KMS-11 (cell line): ENCODE results near the gene DGKQ.

Experiments
- H2AFZ ChIP-seq: fragments of 200-600 bp; sonication (generic); 2 replicates; pipeline ENCODE4 v1.6.1; 2016; ENCODE audit warnings: antibody characterized with exemption, mixed run types, low read depth
- H3K27ac ChIP-seq: fragments of 200-600 bp; sonication (generic); 2 replicates; pipeline ENCODE4 v1.6.1; 2016; ENCODE audit warnings: mild to moderate bottlenecking, mixed run types
- H3K27me3 ChIP-seq: fragments of 200-600 bp; sonication (generic); 2 replicates; pipeline ENCODE4 v1.6.1; 2017; ENCODE audit warnings: mild to moderate bottlenecking, low read depth, mixed run types, moderate library complexity; ENCODE audit not compliant: insufficient read depth
- H3K36me3 ChIP-seq: fragments of 200-600 bp; sonication (generic); 2 replicates; pipeline ENCODE4 v1.6.1; 2017; ENCODE audit warnings: mild to moderate bottlenecking, mixed run types; ENCODE audit not compliant: insufficient read depth
- H3K4me1 ChIP-seq: fragments of 200-600 bp; sonication (generic); 2 replicates; pipeline ENCODE4 v1.6.1; 2016; ENCODE audit warnings: mild to moderate bottlenecking, low read depth, mixed run types; ENCODE audit not compliant: poor library complexity, severe bottlenecking
- H3K4me2 ChIP-seq: fragments of 200-600 bp; sonication (generic); 2 replicates; pipeline ENCODE4 v1.7.0; 2016; ENCODE audit warnings: mild to moderate bottlenecking, mixed run types
- H3K4me3 ChIP-seq: fragments of 200-600 bp; sonication (generic); IDR thresholded peaks from 2 replicates; pipeline ENCODE4 v1.6.1; 2017; ENCODE audit warnings: low read depth, low read length, mixed read lengths; ENCODE audit not compliant: insufficient read depth
- H3K79me2 ChIP-seq: fragments of 200-600 bp; sonication (generic); 2 replicates; pipeline ENCODE4 v1.6.1; 2016; ENCODE audit warnings: low read depth, mixed run types; ENCODE audit not compliant: insufficient read depth
- H3K9ac ChIP-seq: fragments of 200-600 bp; sonication (generic); 2 replicates; pipeline ENCODE4 v1.6.1; 2016; ENCODE audit warnings: mild to moderate bottlenecking, mixed run types
- H4K20me1 ChIP-seq: fragments of 200-600 bp; sonication (generic); 2 replicates; pipeline ENCODE4 v1.6.1; 2016; ENCODE audit warnings: mild to moderate bottlenecking, mixed run types; ENCODE audit not compliant: insufficient read depth
- TF ChIP-seq, protein P1 (sequence below): fragments of 200-600 bp; sonication (generic); conservative IDR thresholded peaks from 2 replicates; pipeline ENCODE4 v1.6.1; 2017; ENCODE audit warnings: low read depth, mild to moderate bottlenecking, antibody characterized with exemption, low read length, moderate library complexity, mixed read lengths

Gene DGKQ

DNA sequence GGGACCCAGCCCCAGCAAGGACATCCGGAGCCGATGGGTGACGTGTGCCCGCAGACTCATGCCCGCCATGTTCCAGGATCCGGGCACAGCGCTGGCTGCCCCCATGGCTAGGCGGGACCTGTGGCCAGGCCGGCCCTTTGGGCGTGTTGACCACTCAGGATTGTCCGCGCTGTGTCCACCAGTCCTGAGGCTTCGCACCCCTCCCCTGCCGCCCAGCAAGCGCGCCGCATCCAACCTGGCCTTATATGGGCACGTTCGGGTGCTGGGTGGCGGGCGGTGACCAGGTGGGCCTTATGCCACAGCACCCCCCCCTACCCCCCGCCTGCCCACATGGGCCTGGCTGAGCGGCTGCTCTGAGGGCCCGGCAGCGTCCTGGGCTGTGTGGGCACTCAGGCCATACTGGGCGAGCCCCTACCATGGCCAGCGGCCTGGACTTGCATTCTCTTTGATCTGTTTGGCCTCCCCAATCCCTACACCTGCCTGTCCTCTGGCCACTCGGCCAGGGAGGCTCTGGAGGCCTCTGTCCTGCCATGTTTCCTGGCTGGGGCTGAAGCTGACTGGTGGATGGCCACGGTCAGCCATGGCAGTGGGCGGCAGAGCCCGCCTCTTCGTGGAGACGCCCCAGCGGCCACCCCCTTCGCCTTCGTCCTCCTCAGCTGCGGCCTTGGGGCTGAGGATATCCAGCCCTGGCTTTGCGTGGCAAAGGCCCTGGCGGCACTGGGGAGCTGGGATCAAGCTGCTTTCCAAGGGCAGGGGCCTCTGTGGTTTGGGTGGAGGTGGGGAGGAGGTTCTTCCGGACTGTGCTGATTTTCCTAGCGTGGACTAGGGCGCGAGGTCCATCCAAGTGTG is 40.1 kb upstream of the DGKQ start:
- TF ChIP-seq, protein P1, sequence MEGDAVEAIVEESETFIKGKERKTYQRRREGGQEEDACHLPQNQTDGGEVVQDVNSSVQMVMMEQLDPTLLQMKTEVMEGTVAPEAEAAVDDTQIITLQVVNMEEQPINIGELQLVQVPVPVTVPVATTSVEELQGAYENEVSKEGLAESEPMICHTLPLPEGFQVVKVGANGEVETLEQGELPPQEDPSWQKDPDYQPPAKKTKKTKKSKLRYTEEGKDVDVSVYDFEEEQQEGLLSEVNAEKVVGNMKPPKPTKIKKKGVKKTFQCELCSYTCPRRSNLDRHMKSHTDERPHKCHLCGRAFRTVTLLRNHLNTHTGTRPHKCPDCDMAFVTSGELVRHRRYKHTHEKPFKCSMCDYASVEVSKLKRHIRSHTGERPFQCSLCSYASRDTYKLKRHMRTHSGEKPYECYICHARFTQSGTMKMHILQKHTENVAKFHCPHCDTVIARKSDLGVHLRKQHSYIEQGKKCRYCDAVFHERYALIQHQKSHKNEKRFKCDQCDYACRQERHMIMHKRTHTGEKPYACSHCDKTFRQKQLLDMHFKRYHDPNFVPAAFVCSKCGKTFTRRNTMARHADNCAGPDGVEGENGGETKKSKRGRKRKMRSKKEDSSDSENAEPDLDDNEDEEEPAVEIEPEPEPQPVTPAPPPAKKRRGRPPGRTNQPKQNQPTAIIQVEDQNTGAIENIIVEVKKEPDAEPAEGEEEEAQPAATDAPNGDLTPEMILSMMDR: no peak
- H3K4me2 ChIP-seq: no peak overlapping the region

DNA sequence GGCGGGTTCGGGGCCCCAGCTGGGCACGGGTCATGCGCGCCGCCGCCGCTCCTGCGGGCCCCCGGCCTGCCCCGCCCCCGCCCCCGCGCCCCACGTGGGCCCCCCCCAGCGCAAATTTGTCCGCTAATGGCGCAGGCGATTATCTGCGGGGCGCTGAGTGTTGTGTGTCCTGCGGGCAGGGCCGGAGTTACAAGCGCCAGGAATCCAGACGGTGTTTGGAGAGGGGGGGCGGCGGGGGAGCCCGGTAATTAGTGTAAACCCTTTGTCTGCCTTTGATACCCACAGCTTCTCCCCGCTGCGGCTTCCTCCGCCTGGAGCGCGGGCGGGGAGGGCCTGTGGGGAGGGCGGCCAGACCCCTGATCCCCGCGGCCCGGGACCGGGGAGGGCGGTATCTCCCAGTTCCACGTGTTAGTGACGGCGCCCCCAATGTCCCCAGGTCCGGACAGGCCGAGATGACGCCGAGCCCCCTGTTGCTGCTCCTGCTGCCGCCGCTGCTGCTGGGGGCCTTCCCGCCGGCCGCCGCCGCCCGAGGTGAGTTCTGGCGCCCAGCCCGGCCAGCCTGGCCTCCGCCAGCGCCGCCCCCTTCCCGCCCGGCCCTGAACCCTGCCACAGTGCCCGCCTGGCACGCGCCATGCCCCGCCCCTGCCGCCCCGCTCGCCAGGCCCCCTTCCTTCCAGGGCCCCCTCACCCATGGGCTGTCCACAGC is 38.8 kb upstream of the DGKQ start:
- Histone ChIP-seq H3K79me2 (no peaks in the 10 kb centered on the region), H3K4me3 (no peak overlapping the region), H3K27me3 (peaks cover 13% of the 10 kb centered on the region; the same call in 1 of the 2 replicates), H3K4me1 (no peaks in the 10 kb centered on the region), H3K27ac (no peak overlapping the region), H3K36me3 (no peaks in the 10 kb centered on the region), H3K9ac (peak overlapping the region; percentile 30; the same call in 1 of the 2 replicates), H3K4me2 (no peak overlapping the region; the same call in 1 of the 2 replicates), H2AFZ (peak overlapping the region; percentile 47; the same call in 1 of the 2 replicates), H4K20me1 (no peaks in the 10 kb centered on the region)
- TF ChIP-seq, protein P1: no peak

More for the DNA sequence above, 40.1 kb upstream of the DGKQ start:
- Histone ChIP-seq H3K27me3 (peaks cover 5% of the 10 kb centered on the region; the same call in 1 of the 2 replicates), H3K4me3 (no peak overlapping the region), H3K79me2 (no peaks in the 10 kb centered on the region), H3K36me3 (no peaks in the 10 kb centered on the region), H3K27ac (no peak overlapping the region), H3K9ac (no peak overlapping the region), H2AFZ (no peak overlapping the region), H4K20me1 (no peaks in the 10 kb centered on the region), H3K4me1 (no peaks in the 10 kb centered on the region)

DNA sequence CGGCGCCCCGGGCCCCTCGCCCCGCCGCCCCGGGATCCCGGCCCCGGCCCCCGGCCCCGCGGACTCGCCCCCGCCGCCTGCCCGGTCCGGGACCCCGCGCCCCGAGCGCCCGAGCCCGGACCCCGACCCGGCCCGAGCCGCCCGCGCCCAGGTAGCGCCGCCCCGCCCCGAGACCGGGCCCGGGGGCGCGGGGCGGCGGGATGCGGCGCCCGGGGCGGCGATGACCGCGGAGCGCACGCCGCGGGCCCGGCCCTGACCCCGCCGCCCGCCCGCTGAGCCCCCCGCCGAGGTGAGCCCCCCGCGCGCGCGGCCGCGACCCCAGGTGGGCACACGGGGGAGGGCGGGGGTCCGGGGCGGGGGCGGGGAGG is 38.3 kb upstream of the DGKQ start:
- Histone ChIP-seq H3K36me3 (no peaks in the 10 kb centered on the region), H2AFZ (no peak overlapping the region), H3K27me3 (peaks cover 13% of the 10 kb centered on the region; the same call in 1 of the 2 replicates), H4K20me1 (no peaks in the 10 kb centered on the region), H3K4me3 (no peak overlapping the region), H3K4me2 (no peak overlapping the region), H3K4me1 (no peaks in the 10 kb centered on the region), H3K9ac (no peak overlapping the region), H3K27ac (no peak overlapping the region), H3K79me2 (no peaks in the 10 kb centered on the region)
- TF ChIP-seq, protein P1: no peak

DNA sequence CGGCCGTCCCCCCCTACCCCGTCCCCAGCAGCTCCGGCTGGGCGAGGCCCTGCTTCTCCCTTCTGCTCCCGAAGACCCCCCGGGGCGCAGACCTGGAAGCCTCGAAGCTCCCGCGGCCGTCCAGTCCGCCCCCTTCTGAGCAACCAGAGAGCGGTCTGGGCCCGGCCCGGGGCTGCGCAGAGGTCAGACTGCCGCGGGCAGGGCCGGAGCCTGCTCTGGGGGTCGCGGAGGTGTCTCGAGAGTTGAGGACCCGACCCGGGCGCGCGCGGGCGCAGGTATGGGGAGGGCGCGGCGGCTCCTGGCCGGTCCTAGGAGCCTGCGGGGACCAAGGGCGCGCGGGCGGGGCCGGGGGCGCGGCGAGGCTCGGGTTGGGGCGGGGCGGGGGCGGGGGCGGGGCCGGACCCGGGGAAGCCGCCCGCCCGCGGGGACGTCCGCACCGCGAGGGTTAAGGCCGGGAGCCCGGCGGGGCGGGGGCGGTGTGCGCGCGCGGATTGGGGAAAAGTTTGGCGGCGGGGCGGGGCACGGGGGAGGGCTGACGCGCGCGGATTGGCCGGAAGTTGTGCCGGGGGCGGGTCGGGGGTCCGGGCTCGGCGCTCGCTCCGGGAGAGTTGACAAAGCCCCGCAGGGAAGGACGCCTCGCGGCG is 37.8 kb upstream of the DGKQ start, which contains the start of gene FGFRL1:
Gene FGFRL1 (plus strand): TSS at position 605 of the 644 bp plus-strand sequence. CDS start 860 bp downstream, outside the sequence.
- peak within 1 kb of the TSS; percentile 47; the same call in 1 of the 2 replicates for H2AFZ ChIP-seq

More for the DNA sequence above, 37.8 kb upstream of the DGKQ start, which contains the start of gene FGFRL1:
- Histone ChIP-seq H3K27me3 (peaks cover 13% of the 10 kb centered on the region; the same call in 1 of the 2 replicates), H3K36me3 (no peaks in the 10 kb centered on the region), H3K27ac (no peak within 1 kb of the TSS), H3K79me2 (no peaks in the 10 kb centered on the region), H4K20me1 (no peaks in the 10 kb centered on the region), H3K4me2 (no peak within 1 kb of the TSS), H3K4me1 (no peaks in the 10 kb centered on the region), H3K9ac (peak within 1 kb of the TSS; percentile 30; the same call in 1 of the 2 replicates), H3K4me3 (no peak within 1 kb of the TSS)
- TF ChIP-seq, protein P1: no peak
